CD4-positive, alpha-beta T cell treated with Interleukin-15 for 1 hour (primary cell): Measurements from ENCODE around the gene MOB2.

ENCODE experiments used
- DNase-seq: peaks from one replicate; pipeline ENCODE4 v3.0.0-alpha.2; 2020

The MOB2 gene

DNA sequence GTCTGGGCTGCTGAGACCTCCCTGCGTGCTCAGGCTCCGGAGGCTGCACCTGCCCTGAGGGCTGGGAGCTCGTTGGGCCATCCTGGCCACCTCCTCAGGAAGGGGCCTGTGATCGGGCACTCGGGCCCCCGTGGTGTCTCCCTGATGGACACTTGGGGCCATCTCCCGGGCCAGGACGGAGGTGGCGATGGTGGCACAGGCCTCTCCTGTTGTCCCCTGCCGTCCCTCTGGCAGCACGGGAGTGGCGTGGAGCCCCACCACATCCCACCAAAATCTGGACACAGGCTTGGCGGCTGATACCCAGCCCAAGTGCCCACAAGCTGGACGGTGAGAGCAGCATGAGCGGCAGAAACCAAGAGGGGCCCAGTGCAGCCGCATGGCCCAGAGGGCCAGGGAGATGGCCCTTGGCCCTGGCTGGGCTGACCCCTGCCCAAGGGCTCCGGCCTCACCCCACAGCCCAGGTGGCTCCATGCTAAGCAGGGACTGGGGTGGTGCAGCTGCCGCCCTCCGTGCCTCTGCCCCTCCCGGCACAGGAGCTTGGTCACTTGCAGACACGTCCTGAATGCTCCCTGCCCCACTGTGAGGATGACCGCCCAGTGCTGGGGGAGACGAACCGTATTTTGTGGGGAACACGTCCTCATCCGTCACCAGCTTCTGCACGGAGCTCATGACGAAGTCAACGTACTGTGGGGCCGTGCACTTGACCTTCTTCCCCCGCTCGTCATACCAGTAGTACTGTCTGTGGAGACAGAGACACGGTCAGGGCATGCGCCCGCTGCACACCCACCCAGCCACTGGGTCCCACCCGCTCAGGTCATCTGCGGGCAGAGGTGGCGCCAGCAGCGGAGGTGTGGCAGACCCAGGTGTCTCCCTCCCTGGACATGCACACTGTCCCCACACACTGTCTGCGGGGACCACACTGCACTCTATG is 15.6 kb downstream of the MOB2 start:
- no peak for DNase-seq

GRCh38 chr11:1469911-1470680 is 16.5 kb downstream of the MOB2 start:
- no peak for DNase-seq

DNA sequence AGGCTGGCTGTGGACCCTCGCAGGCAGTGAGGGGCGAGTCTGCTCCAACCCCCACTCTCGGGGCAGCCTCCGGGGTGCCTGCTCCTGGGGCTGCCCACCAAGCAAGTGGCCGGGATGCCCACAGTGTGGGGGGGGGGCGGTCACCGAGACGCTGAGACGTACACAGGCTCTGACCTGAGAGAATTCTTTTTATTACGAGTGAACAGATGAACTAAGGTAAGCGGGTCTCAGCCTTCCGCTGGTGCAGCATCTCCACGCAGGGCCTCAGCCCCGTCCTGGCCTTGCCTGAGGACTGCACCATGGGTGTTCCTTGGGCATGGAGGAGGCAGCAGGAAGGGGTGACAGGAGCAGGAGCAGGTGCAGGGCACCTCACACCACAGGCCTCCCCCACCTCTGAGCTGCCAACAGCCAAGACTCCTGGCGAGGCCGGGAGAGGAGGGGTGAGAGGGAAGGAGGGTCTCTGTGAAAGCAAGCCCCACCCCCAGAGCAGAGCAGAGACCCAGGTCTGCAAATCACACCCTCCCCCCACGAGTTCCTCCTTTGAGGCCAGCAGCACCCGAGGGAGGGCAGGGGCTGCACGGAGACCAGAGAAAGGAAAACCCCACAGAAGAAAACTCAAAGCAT is 17.2 kb downstream of the MOB2 start:
- no peak for DNase-seq

GRCh38 chr11:1468473-1469066 is 18.0 kb downstream of the MOB2 start:
- DNase-seq: no peak

DNA sequence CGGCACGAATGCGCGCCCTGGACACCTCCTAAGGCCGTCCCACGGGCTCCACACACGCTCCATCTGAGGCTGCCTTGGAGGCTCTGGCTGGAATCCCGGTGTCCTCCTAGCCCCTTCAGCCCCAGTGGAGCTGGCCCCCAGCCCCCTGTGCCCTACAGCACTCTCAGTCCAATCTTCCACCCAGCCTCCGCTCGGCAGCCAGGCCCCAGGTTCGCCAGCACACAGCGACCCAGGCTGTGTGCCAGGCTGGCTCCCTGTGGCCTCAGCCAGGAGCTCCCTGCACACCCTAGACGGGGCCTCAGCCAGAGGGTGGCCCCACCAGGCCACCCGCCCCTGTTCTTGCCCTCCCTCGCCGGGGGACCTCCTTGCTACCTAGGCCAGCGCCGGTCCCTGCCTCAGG is 18.6 kb downstream of the MOB2 start:
- DNase-seq: no peak

GRCh38 chr11:1467270-1467669 is 19.3 kb downstream of the MOB2 start:
- no peak for DNase-seq

DNA sequence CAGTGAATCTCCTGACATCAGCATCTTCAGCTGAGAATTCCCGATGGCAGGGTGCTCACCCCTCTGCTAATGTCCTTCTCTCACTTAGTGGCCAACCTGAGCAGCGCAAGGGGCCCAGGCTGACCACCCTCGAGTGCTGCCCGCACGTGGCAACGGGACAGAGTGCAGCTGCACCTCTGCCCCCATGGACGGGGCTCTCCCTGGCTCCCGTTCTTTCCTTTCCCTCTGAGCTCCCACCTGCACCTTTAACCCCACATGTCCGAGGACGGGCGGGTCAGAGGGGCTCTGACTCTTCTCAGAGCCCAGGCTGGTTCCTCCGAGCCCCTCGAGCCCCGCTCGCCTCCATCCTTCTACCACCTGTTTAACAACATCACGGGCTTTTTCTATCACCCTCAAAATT is 19.8 kb downstream of the MOB2 start:
- DNase-seq: no peak

DNA sequence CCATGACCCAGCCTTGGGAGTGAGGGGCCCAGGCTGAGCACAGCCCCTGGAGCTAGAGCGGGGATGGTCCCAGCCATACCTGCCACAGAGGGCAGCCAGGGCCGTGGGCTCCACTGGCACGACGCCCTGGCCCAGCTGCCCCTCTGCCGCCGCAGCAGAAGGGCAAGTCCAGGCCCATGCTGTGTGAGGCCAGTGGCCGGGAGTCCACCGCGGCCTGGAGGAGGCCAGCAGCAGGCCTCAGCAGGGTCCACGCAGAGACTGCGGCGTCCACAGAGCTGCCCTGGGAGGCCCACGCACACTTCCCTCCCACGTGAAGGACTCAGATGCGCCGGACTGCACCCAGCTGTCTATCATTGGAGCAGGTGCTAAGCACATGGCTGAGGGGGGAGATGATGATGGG is 23.5 kb downstream of the MOB2 start:
- DNase-seq: no peak

GRCh38 chr11:1462698-1462975 is 23.9 kb downstream of the MOB2 start:
- no peak for DNase-seq

DNA sequence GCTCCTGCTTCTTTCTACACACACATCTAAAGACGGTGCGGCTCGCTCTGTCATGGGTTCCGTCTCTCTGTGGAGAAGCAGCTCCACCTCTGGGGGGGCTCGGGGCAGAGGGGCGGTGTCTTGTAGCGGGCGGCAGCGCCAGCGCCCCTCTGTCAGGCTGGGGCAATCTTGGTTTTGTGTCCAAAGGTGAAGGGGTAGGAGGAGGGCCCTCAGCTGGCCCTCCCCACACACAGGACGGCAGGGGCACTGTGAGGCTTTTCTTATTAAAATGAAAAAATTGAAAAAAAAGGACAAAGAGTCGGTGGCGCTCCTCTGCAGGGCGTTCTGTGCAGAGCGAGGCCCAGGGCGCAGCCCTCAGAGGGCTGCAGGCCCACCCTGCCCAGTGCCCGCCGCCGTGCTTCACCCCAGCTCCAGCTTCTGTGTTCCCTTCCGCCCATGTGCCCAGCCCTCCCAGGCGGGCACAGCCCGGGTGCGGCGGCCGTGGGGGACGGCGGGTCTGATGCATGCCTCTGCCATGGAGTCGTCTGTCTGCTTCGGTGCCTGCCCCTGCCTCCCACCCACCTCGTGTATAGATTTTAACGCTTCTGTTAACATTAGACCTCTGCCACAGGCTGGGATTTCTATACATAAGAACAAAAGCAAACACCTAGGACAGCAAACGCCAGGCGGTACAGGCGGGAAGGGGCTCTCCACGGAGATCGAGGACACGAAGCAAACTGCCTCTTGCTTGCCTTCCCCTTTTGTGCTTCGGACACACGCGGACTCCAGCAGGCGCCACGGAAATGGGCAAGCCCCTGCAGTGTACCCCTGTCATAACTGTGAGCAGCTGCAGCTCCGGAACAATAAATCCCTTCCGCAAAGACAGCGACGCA is 24.5 kb downstream of the MOB2 start:
- no peak for DNase-seq

- DNase-seq: no peak
Measured at GRCh38 chr11:1460986-1461825, 25.4 kb downstream of the MOB2 start.

DNA sequence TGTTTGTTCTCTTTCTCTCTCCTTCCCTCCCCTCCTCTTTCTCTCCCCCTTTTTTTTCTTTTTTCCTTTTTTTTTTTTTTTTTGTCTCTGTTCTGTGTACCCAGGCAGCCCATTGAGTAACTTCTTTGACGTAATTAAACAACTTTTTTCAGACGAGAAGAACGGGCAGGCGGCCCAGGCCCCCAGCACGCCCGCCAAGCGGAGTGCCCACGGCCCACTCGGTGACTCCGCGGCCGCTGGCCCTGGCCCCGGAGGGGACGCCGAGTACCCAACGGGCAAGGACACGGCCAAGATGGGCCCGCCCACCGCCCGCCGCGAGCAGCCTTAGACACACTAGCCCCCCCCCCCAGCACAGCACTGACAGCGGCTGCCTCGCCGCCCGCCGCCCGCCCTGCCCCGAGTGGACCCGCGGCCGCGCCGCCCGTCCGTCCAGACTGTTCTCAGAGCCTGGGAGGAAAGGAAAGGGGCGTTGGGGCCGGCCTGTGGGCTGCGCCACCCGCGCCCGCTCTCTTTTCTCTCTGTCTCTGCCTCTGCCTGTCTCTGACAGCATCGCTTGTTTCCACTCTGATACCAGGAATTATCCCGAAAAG is 26.1 kb downstream of the MOB2 start:
- no peak for DNase-seq

DNA sequence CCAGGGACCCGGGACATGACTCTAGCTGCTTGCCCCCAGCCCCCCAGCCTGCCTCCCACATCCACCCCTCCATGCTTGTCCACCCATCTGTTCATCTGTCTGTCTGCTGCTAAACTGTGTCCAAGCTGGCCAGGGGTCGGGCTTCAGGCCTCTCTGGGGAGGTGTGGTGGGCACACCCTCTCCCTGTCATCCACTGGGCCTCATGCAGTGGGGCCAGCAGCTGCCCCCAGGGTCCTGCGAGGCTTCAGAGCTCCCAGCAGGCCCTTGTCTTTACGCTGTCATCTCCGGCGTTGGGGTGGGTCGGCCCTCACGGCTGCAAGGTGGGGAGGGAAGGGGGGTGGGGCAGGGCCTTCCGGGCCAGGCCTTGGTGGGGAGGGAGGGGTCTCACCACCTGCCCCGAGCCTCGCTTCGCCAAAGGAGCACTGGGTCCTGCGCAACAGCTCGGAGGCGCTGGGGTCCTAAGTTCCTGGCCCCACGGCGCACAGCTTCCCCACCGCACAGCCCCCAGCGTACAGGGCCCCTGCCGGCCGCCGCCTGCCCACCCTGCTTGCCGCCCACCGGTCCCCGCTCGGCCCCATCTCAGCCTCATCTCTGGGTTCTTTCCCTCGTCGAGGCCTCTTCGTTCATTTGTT is 26.7 kb downstream of the MOB2 start:
- DNase-seq: no peak

- DNase-seq: no peak
Measured at GRCh38 chr11:1459219-1459575, 27.4 kb downstream of the MOB2 start.

- no peak for DNase-seq
Measured at GRCh38 chr11:1458340-1459218, 28.0 kb downstream of the MOB2 start.

DNA sequence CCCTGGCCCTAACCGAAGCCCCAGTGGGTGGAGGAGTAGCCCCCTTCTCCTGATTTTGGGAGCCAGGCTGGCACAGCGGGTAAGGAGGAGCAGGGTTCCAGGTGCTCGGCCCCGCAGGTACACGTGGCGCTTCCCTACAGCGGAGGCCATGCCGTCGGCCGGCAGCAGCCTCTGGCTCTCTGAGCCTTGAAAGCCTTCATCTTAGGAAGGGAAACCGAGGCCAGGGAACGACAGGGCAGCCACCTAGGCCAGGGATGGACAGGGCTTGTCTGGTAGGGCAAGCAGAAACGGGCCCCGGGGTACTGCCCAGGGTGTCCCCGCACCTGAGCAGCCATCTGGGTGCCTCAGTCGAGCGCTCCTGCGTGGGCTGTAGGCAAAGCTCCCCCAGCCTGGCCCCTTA is 28.7 kb downstream of the MOB2 start:
- DNase-seq: no peak

GRCh38 chr11:1457326-1457680 is 29.3 kb downstream of the MOB2 start:
- DNase-seq: no peak

DNA sequence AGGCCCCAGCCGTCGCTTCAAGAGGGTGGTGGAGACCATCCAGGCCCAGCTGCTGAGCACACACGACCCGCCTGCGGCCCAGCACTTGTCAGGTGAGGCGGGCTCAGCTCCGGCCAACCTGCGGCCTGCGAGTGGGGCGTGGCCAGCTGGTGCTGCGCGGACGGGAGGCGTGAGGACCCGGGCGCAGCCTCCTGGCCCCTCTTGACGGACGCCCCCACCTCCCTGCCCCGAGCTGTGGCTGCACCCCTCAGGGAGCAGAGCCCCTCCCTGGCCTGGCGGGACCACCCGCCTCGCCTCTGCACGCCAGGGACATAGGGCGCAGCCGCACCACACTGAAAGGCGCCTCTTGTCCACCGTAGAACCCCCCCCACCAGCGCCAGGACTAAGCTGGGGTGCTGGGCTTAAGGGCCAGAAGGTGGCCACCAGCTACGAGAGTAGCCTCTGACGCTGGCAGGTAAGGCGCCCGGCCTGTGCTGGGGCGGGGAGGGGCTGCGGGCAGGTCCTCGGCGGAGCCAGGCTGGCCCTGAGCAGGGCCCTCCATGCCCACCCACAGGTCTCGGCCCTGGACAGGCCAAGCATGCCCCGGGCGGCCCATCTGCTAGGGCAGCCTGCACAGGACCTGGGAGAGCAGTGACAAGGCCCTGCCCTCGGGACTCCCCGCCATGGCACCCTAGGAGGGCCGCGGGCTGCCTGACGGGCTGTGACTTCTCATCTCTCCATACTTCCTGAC is 29.8 kb downstream of the MOB2 start:
- DNase-seq: no peak

DNA sequence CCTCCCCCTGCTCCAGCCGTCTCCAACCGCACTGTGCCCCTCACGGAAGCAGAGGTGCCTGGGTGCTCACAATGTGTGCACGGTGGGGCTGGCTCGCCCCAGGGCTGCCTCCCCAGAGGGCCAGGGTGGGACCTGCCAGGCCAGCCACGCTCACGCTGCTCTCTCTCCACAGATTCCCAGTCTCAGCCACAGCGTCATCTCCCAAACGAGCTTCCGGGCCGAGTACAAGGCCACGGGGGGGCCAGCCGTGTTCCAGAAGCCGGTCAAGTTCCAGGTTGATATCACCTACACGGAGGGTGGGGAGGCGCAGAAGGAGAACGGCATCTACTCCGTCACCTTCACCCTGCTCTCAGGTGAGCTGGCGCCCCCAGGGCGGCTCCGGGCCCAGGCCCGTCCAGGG is 30.4 kb downstream of the MOB2 start:
- DNase-seq: no peak
